Glomerular visceral epithelial cell (primary cell): ENCODE results near the gene PPP5C.
"Not testable (repeated sequence)": the region's sequence is repeated elsewhere in the genome, so short reads cannot be mapped to it uniquely, and the experiment has no call there.

Source experiments
- DNase-seq: peaks from one replicate; pipeline ENCODE4 v3.0.0-alpha.2; 2016; ENCODE audit errors: extremely low spot score

The PPP5C gene

GRCh38 chr19:46407856-46408663 lies 61.2 kb downstream of the PPP5C start:
- DNase-seq, result no peak

GRCh38 chr19:46408664-46409039 lies 61.8 kb downstream of the PPP5C start:
- peak; percentile 47 for DNase-seq

DNA sequence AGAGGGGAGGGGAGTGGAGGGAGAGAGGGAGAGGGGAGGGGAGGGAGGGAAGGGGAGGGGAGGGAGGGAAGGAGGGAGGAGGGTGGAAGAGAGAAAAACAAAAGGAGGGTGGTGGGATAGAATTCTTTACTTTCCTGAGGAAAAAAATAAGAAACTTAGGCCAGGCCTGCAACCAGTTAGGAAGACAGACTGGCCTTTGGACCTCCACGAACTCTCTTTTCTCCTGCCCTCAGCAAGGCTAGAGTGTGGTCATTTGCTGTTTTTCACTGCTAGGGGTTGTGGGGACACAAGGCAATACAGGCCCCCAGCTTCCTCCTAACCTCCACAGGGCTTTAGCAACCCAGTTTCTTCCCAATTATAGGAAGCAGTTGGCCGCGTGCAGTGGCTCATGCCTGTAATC lies 62.3 kb downstream of the PPP5C start:
- DNase-seq, result no peak

DNA sequence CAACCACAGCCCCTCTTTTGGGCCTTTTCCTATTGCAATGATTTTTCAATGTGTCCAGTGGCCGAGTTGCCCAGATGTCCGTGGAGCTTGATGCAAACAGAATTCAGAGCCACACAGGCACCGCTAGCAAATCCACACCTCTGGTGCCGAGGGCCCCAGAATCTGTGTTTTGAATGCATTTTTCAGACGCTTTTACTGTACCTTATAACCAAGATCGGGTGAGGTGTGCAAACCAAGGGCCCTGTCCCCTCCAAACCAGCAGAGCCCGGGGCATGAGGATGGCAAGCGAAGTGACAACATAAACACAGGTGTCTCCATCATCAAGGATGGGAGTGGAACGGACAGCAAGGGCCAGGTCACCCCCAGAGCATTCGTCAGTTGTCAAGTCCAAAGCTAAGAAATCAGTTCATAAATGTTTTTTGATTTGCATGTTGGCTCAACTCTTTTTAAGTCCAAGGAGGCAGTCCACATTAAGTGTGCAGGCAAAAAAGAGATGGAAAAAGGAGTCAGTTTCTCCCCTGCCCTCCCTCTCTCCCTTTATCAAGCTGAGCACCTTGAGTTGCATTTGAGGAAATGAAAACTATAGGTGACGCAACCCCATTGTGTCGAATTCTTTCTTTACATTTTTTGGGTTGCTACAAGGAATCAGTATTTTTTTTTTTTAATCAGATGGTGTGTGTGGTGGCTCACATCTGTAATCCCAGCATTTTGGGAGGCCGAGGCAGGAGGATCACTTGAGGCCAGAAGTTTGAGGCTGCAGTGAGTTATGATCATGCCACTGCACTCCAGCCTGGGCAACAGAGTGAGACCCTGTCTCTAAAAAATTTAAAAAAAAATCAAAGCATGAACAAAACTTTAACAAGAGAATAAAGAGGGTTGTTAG lies 63.6 kb downstream of the PPP5C start:
- no peak for DNase-seq

DNA sequence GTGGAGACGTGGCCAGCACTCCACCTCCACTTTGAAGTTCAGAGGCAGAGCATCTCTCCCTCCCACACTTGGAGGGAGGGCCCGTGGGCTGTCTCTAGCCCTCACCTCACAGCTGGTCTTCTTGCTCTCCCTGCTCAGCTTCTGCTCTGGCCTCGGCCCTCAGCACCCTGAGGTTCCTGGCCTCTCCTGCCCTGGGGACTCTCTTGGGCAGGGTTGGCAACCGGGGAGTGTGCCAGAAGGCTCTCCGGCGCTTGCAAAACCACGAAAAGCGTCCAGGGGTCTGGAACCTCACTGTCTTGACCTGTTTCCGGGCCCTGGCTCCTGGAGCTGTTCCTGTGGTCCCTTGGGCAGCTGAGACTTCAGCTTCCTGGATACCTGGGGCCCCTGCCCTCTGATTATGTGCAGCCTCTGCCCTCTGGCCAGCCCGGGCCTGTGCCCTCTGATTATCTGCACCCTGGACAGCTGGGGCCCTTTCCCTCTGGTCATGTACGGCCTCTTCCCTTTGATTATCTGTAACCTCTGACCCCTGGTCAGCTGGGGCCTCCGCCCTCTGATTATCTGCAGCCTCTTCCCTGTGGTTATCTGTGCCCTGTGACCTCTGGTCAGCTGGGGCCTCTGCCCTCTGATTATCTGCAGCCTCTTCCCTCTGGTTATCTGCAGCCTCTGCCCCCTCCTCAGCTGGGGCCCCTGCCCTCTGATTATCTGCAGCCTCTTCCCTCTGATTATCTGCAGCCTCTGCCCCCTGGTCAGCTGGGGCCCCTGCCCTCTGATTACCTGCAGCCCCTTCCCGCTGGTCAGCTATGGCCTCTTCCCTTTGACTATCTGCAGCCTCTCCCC lies 64.4 kb downstream of the PPP5C start:
- DNase-seq, result no peak

DNA sequence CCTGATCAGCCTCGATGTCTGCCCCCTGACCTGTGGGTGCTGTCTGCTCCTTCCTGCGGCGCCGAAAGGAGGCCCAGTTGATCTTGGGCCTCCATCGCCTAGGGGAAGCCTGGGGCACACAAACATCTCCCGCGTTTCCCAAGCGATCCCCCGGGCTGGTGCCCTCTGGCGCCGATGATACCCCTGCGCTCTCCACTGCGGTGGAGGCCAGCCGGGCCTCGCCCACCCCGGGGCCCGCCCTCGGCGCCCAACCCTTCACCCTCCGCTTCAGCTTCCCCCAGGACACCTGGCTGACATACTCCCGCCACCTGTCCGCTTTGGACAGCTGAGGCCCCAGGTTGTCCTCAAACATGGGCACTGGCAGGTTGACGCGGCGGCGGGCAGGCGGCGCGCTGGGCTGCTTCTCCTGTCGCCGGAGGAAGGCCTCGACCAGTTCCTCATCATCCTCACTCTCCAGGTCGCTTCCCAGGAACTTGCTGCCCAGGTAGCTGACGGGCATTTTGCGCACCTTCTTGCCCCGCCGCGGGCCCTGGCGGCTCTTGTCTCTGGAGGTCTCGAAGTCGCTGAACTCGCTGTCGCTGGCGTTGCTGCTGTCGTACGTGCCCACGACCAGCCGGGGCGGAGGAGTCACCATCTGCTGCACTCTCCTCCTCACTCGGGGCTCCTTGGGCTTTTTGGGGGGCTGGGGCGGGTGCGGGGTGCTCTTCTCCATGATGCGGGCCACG lies 65.2 kb downstream of the PPP5C start:
- no peak for DNase-seq

GRCh38 chr19:46412650-46413261 lies 65.9 kb downstream of the PPP5C start:
- no peak for DNase-seq

DNA sequence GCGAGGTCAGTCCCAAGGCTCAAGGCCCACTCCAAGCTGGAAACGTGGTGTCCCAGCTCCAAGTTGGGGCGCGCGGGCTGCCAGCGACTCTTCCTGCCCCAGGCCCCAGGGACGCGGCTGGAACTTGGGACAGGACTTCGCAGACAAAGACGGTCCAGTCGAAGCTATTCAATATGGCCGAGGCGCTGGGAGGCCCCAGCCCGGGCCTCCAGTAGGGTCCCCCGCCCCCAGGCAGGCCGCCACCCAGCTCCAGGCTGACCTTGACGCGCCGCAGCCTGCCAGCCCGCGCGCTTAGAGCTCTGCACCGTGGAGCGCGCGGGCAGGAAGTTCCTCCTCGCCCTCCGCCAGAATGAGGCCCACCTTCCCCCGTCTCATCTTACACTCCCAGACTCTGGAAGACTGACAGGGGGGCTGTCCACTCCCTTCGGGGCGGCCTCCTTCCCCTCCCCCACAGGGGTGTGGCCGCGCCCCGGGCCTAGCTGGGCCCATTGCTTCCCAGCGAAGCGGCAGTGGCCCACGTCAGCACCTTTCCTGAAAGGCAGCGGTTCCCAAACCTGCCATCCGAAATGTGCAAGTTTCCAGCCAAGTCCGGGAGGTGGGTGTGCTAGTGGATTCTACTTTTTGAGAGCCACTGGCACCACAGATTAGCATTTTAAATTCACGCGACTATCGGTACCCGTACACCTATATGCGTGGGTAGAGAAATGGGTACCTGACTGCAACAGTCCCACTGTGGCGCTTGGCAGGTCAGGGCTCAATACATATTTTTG lies 66.6 kb downstream of the PPP5C start, which contains the start of gene CCDC8:
Gene CCDC8, minus strand, starts transcription at position 303 of the 770 bp plus-strand sequence. CDS start 754 bp downstream, outside the sequence.
- DNase-seq, result peak; percentile 96

DNA sequence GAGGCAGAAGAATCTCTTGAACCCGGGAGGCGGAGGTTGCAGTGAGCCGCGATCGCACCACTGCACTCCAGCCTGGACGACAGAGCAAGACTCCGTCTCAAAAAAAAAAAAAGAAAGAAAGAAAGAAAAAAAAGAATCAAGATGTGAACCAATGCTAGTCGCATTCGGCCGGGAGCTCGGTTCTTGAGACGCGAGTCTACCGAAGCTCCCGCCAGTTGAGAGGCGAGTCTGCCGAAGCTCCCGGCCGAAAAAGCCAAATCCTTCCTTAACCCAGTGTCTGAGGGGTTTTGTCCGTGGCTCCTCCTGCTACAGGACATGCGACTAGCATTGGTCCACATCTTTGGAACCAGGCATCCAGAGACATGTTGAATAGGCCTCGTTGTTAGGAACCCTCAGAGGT lies 68.0 kb downstream of the PPP5C start:
- DNase-seq, result not testable (repeated sequence)

DNA sequence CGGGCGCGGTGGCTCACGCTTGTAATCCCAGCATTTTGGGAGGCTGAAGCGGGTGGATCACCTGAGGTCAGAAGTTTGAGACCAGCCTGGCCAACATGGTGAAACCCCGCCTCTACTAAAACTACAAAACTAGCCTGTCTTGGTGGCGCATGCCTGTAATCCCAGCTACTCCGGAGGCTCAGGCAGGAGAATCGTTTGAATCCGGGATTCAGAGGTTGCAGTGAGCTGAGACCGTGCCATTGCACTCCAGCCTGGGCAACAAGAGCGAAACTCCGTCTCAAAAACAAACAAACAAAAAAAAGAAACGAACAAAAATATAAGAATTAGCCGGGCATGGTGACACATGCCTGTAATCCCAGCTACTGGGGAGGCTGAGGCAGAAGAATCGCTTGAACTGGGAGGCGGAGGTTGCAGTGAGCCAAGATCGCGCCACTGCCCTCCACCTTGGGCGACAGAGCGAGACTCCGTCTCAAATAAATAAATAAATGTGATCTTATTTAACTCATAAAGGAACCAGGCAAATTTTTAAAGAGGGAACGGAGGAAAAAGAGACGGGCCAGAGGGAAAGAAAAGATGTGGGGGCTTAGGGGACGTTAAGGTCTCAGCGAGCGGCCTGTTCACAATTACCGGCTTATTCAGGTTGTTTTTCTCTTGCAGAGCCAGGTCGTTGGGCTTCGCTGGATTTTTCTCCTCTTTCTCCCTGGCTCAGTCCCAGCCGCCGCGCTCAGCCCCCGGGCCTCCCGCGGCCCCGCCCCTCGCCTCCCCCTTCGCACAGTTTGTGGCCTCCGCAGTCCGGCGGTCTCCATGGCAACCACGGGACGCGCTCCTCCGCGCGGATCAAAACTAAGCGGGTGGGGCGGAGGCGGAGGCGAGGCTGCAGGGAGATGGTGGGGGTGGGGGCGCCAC lies 69.2 kb downstream of the PPP5C start:
- peak; percentile 92 for DNase-seq

- no peak for DNase-seq
Observed at GRCh38 chr19:46420056-46420455, 73.2 kb downstream of the PPP5C start.

GRCh38 chr19:46422344-46422743 lies 75.5 kb downstream of the PPP5C start:
- DNase-seq, result no peak

GRCh38 chr19:46423188-46423587 lies 76.3 kb downstream of the PPP5C start:
- DNase-seq, result no peak

DNA sequence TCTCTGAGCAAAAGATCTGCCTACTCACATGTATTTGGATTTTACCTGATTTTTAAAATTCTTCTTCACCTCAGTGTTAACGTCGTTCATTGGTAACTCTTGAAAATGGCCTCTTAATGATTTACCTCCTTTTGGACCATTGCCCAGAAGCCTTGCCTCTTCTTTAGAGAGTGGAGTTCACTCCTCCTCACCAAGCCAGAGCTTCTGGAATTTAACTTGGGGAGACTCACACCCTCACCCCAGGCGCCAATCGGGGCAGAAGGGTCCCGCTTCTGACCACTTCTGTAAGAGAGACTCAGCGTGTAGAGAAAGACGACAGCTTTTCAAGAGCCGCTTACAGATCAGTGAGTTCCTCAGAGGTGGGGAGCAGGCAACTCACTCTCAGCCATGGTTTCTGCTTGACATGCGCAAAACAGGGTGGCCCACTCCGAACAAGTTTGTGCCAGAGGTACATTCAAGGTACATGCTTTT lies 79.2 kb downstream of the PPP5C start:
- peak; percentile 71 for DNase-seq

- DNase-seq, result peak; percentile 50
Observed at GRCh38 chr19:46426506-46427162, 79.7 kb downstream of the PPP5C start.

GRCh38 chr19:46427518-46428045 lies 80.7 kb downstream of the PPP5C start:
- no peak for DNase-seq

- peak; percentile 58 for DNase-seq
Observed at GRCh38 chr19:46428239-46429135, 81.6 kb downstream of the PPP5C start, which contains the start of gene PNMA8C. TSS of gene PNMA8C (minus strand) at chr19:46428936. CDS start at chr19:46428359, 577 bp downstream.
